GM23338 (cell line): Measurements from ENCODE around the gene NHSL1. TPM values are rescaled to one million over a fixed set of nuclear protein-coding genes. Genes with fewer than 3 reads are reported as not detected.

Experiments used
- ATAC-seq: fragments of 200-7000 bp; cut with Tn5 transposase; 3 replicates; pipeline ENCODE4 v1.9.1; 2020
- DNase-seq: peaks from one replicate; pipeline ENCODE4 v3.0.0-alpha.2; 2015; ENCODE audit warnings: low spot score
- H2AFZ ChIP-seq: fragments of 200-600 bp; sonication (generic); 2 replicates; pipeline ENCODE4 v1.8.0; 2016; ENCODE audit warnings: antibody characterized with exemption, mild to moderate bottlenecking, moderate library complexity
- H3F3A ChIP-seq: fragments of 200-600 bp; sonication (generic); replicated peaks from 2 replicates; pipeline ENCODE4 v1.8.0; 2017; ENCODE audit warnings: antibody characterized with exemption, mixed run types, low read depth
- H3K27ac ChIP-seq: fragments of 200-600 bp; sonication (generic); 2 replicates; pipeline ENCODE4 v1.6.1; 2016; ENCODE audit warnings: low read depth
- H3K27me3 ChIP-seq: fragments of 200-600 bp; sonication (generic); 2 replicates; pipeline ENCODE4 v1.8.0; 2016; ENCODE audit warnings: mild to moderate bottlenecking, mixed run types, moderate library complexity; ENCODE audit not compliant: insufficient read depth
- H3K36me3 ChIP-seq: fragments of 200-600 bp; sonication (generic); 2 replicates; pipeline ENCODE4 v1.8.0; 2016; ENCODE audit warnings: mild to moderate bottlenecking; ENCODE audit not compliant: insufficient read depth
- H3K4me1 ChIP-seq: fragments of 200-600 bp; sonication (generic); 2 replicates; pipeline ENCODE4 v1.8.0; 2016; ENCODE audit warnings: mild to moderate bottlenecking, moderate library complexity; ENCODE audit not compliant: insufficient read depth
- H3K4me2 ChIP-seq: fragments of 200-600 bp; sonication (generic); 2 replicates; pipeline ENCODE4 v1.7.1; 2017; ENCODE audit warnings: mixed run types
- H3K4me3 ChIP-seq: fragments of 200-600 bp; sonication (generic); 2 replicates; pipeline ENCODE4 v1.6.1; 2016; ENCODE audit warnings: mixed run types
- H3K79me2 ChIP-seq: fragments of 200-600 bp; sonication (generic); replicated peaks from 2 replicates; pipeline ENCODE4 v1.8.0; 2017; ENCODE audit warnings: mild to moderate bottlenecking; ENCODE audit not compliant: insufficient read depth
- H3K9me2 ChIP-seq: fragments of 200-600 bp; sonication (generic); 2 replicates; pipeline ENCODE4 v1.8.0; 2017; ENCODE audit not compliant: insufficient read depth
- H4K20me1 ChIP-seq: fragments of 200-600 bp; sonication (generic); replicated peaks from 2 replicates; pipeline ENCODE4 v1.8.0; 2017; ENCODE audit warnings: mild to moderate bottlenecking; ENCODE audit not compliant: insufficient read depth
- H3K27ac Mint-ChIP-seq: 2 replicates; pipeline ENCODE4 v1.8.0; 2020; ENCODE audit warnings: inconsistent platforms, mild to moderate bottlenecking, moderate library complexity, mixed read lengths
- H3K27me3 Mint-ChIP-seq: 3 replicates; pipeline ENCODE4 v1.8.0; 2022; ENCODE audit warnings: low read depth, mild to moderate bottlenecking, moderate library complexity, mixed read lengths, inconsistent platforms; ENCODE audit not compliant: insufficient read depth, poor library complexity
- H3K36me3 Mint-ChIP-seq: 3 replicates; pipeline ENCODE4 v1.8.0; 2021; ENCODE audit warnings: low read depth, mild to moderate bottlenecking, inconsistent platforms, moderate library complexity, mixed read lengths
- H3K4me1 Mint-ChIP-seq: 3 replicates; pipeline ENCODE4 v1.8.0; 2020; ENCODE audit warnings: mild to moderate bottlenecking, inconsistent platforms, mixed read lengths
- H3K4me3 Mint-ChIP-seq: 3 replicates; pipeline ENCODE4 v1.8.0; 2021; ENCODE audit warnings: moderate library complexity, mild to moderate bottlenecking, inconsistent platforms, mixed read lengths
- H3K9me3 Mint-ChIP-seq: 3 replicates; pipeline ENCODE4 v1.8.0; 2020; ENCODE audit warnings: moderate library complexity, mild to moderate bottlenecking, inconsistent platforms, mixed read lengths
- CREB1 ChIP-seq: fragments of 250-450 bp; sonication (Bioruptor Pico); IDR thresholded peaks from 2 replicates; pipeline ENCODE4 v1.5.0; 2020; ENCODE audit warnings: low read depth, mild to moderate bottlenecking, moderate library complexity
- CTCF ChIP-seq, 2 experiments: fragments of 200-600 bp in 1 of 2; sonication (generic) in 1 of 2; conservative IDR thresholded peaks; 2 replicates each; pipeline versions ENCODE4 v1.5.1 to v1.6.1; 2016 to 2017; ENCODE audit warnings: antibody characterized with exemption in 2 of 2, low read depth in 2 of 2, mild to moderate bottlenecking in 2 of 2, moderate library complexity in 1 of 2
- EZH2 ChIP-seq: fragments of 200-600 bp; sonication (generic); IDR thresholded peaks from one replicate; pipeline ENCODE4 v1.8.0; 2017; ENCODE audit warnings: antibody characterized with exemption, mild to moderate bottlenecking, low read depth; ENCODE audit not compliant: unreplicated experiment
- EZH2phosphoT487 ChIP-seq: fragments of 200-600 bp; sonication (generic); IDR thresholded peaks from one replicate; pipeline ENCODE4 v1.8.1; 2018; ENCODE audit warnings: antibody characterized with exemption; ENCODE audit not compliant: unreplicated experiment
- NANOG ChIP-seq: IDR thresholded peaks from 2 replicates; pipeline ENCODE4 v1.6.1; 2016; ENCODE audit warnings: antibody characterized with exemption, borderline replicate concordance
- ZNF114 ChIP-seq: fragments of 250-450 bp; sonication (Bioruptor Pico); IDR thresholded peaks from 2 replicates; pipeline ENCODE4 v1.5.0; 2020; ENCODE audit warnings: mild to moderate bottlenecking, moderate library complexity
- ZNF462 ChIP-seq: fragments of 250-450 bp; sonication (Bioruptor Pico); IDR thresholded peaks from 2 replicates; pipeline ENCODE4 v1.5.0; 2020; ENCODE audit warnings: mild to moderate bottlenecking, moderate library complexity
- polyA plus RNA-seq: library from polyadenylated mRNA; unstranded; fragments of >200 nt; fragmentation: Nextera tagmentation; extraction: Ambion mirVana; gene quantifications from 2 replicates; pipeline ENCODE4 v1.2.1, GENCODE V29; 2016
- total RNA-seq: library from RNA; depleted of rRNA; stranded (reverse); fragments of >200 nt; shearing (Covaris generic); gene quantifications from 2 replicates; pipeline ENCODE4 v1.2.3, GENCODE V29; 2014

Gene NHSL1
- total and polyA plus RNA-seq, 2 experiments from 2014 or later: 11.2 to 24.5 TPM

GRCh38 chr6:138477913-138478539 lies 21.3 kb downstream of the NHSL1 start (continued):
- TF ChIP-seq ZNF462: no peak

GRCh38 chr6:138476116-138476515 lies 23.2 kb downstream of the NHSL1 start:
- Histone ChIP-seq H4K20me1 (no peaks in the 10 kb centered on the region), H3F3A (no peaks in the 10 kb centered on the region)
- TF ChIP-seq EZH2phosphoT487: no peak
- TF ChIP-seq NANOG: no peak
- TF ChIP-seq CTCF (conservative IDR thresholded peaks at IDR 0.05; ENCODE audit: low read depth in 2 of 2): no peak
- TF ChIP-seq EZH2: no peak
- TF ChIP-seq CREB1 (CRISPR knock-in tag): no peak
- no peak for TF ChIP-seq ZNF114 (CRISPR knock-in tag)
- TF ChIP-seq ZNF462: no peak

More at GRCh38 chr6:138476116-138476515, 23.2 kb downstream of the NHSL1 start:
- DNase-seq (no peak), ATAC-seq (no peak)
- Histone ChIP-seq H3K4me3 (no peak overlapping the region), H3K27me3 (no peaks in the 10 kb centered on the region), H3K27ac (no peak overlapping the region), H3K4me2 (no peak overlapping the region), H2AFZ (no peak overlapping the region), H3K79me2 (no peaks in the 10 kb centered on the region), H3K36me3 (no peaks in the 10 kb centered on the region), H3K9me2 (no peaks in the 10 kb centered on the region), H3K4me1 (peaks cover 14% of the 10 kb centered on the region)
- Mint-ChIP-seq H3K4me1 (peaks cover 19% of the 10 kb centered on the region), H3K27me3 (peaks cover 2% of the 10 kb centered on the region), H3K36me3 (peaks cover 6% of the 10 kb centered on the region; the same call in 2 of the 3 replicates), H3K9me3 (no peaks in the 10 kb centered on the region), H3K4me3 (no peak overlapping the region), H3K27ac (no peak overlapping the region)
